PC-9 (cell line): ENCODE results near the gene TEX53. TPM values are rescaled to one million over a fixed set of nuclear protein-coding genes. Genes with fewer than 3 reads are reported as not detected.

Experiments
- BruUV-seq: library from RNA; stranded (reverse); fragments of 400-500 nt; replicated peaks from 2 replicates; lab custom pipeline; 2021; lab: Mats Ljungman, UMichigan
- CTCF ChIA-PET: fragments of 300-600 bp; sonication (Branson Sonifier 250); formaldehyde crosslinking; loops from one replicate; lab custom pipeline; 2022; ENCODE audit warnings: antibody characterized with exemption; lab: Charles Lee
- POLR2A ChIA-PET: fragments of 300-600 bp; sonication (Branson Sonifier 250); formaldehyde crosslinking; loops from one replicate; lab custom pipeline; 2022; ENCODE audit warnings: antibody characterized with exemption; ENCODE audit not compliant: unreplicated experiment; lab: Charles Lee
- DNase-seq, 2 experiments: peaks; one replicate each; pipeline versions ENCODE4 v3.0.0 to v3.0.0-alpha.2; 2015 to 2022; ENCODE audit warnings: mixed read lengths in 1 of 2
- H2AFZ ChIP-seq: fragments of 200-600 bp; sonication (generic); 2 replicates; pipeline ENCODE4 v1.8.1; 2017; ENCODE audit warnings: antibody characterized with exemption
- H3F3A ChIP-seq: fragments of 200-600 bp; sonication (generic); 2 replicates; pipeline ENCODE4 v1.8.1; 2017; ENCODE audit warnings: antibody characterized with exemption, mild to moderate bottlenecking, low read depth; ENCODE audit not compliant: insufficient read depth
- H3K27ac ChIP-seq: fragments of 200-600 bp; sonication (generic); 2 replicates; pipeline ENCODE4 v1.6.1; 2016; ENCODE audit warnings: mixed run types
- H3K27me3 ChIP-seq: fragments of 200-600 bp; sonication (generic); 2 replicates; pipeline ENCODE4 v1.6.1; 2016; ENCODE audit warnings: low read depth, mixed run types; ENCODE audit not compliant: insufficient read depth
- H3K36me3 ChIP-seq: fragments of 200-600 bp; sonication (generic); 2 replicates; pipeline ENCODE4 v1.6.1; 2016; ENCODE audit warnings: low read depth, mixed run types
- H3K4me1 ChIP-seq: fragments of 200-600 bp; sonication (generic); replicated peaks from 2 replicates; pipeline ENCODE4 v1.6.1; 2016; ENCODE audit warnings: mixed run types; ENCODE audit not compliant: insufficient read depth
- H3K4me2 ChIP-seq: fragments of 200-600 bp; sonication (generic); 2 replicates; pipeline ENCODE4 v1.6.1; 2017; ENCODE audit warnings: mixed run types
- H3K4me3 ChIP-seq: fragments of 200-600 bp; sonication (generic); 2 replicates; pipeline ENCODE4 v1.6.1; 2016; ENCODE audit warnings: mixed run types
- H3K79me2 ChIP-seq: fragments of 200-600 bp; sonication (generic); 2 replicates; pipeline ENCODE4 v1.6.1; 2017; ENCODE audit warnings: low read depth, mixed run types
- H3K9me2 ChIP-seq: fragments of 200-600 bp; sonication (generic); 2 replicates; pipeline ENCODE4 v1.8.1; 2017; ENCODE audit warnings: mild to moderate bottlenecking; ENCODE audit not compliant: insufficient read depth
- H3K9me3 ChIP-seq: fragments of 200-600 bp; sonication (generic); 2 replicates; pipeline ENCODE4 v1.8.1; 2016; ENCODE audit warnings: low read depth; ENCODE audit not compliant: insufficient read depth
- H4K20me1 ChIP-seq: fragments of 200-600 bp; sonication (generic); 2 replicates; pipeline ENCODE4 v1.8.1; 2017; ENCODE audit not compliant: insufficient read depth
- CTCF ChIP-seq: fragments of 200-600 bp; sonication (generic); conservative IDR thresholded peaks from 2 replicates; pipeline ENCODE4 v1.6.1; 2017; ENCODE audit warnings: mixed run types, antibody characterized with exemption, mild to moderate bottlenecking, moderate library complexity
- EZH2 ChIP-seq: fragments of 200-600 bp; sonication (generic); IDR thresholded peaks from 2 replicates; pipeline ENCODE4 v1.8.0; 2017; ENCODE audit warnings: antibody characterized with exemption, low read depth
- intact Hi-C: fragments of 100-400 bp; cut with micrococcal nuclease; formaldehyde crosslinking; loops from one replicate; pipeline ENCODE4 v1.10.0; 2022; ENCODE audit not compliant: unreplicated experiment
- total RNA-seq: library from RNA; stranded (reverse); gene quantifications from 2 replicates; pipeline ENCODE4 v1.2.3, GENCODE V29; 2021

Gene TEX53
- total RNA-seq, 1 experiment from 2014 or later = not detected

- DNase-seq = no peak
- no peak overlapping the region for H3K4me2 ChIP-seq
- H3F3A ChIP-seq = no peaks in the 10 kb centered on the region
- no peaks in the 10 kb centered on the region for H3K9me3 ChIP-seq
- H2AFZ ChIP-seq = no peak overlapping the region
- H3K9me2 ChIP-seq = no peaks in the 10 kb centered on the region
- intact Hi-C loops = no loop called here
- POLR2A ChIA-PET = no interaction called here
- no peak overlapping the region for H3K27ac ChIP-seq
- CTCF ChIA-PET = interaction anchor here (0.7 kb wide), 1 partner anchor 53 kb away, joined by 3 read pairs; no protein-coding TSS in a partner anchor
- H3K4me3 ChIP-seq = no peak overlapping the region
- no peaks in the 10 kb centered on the region for H3K4me1 ChIP-seq
- no peaks in the 10 kb centered on the region for H3K79me2 ChIP-seq
- TF ChIP-seq CTCF (no peak), EZH2 (no peak)
- no peaks in the 10 kb centered on the region; the same call in 1 of the 2 replicates for H3K36me3 ChIP-seq
- no peaks in the 10 kb centered on the region for H3K27me3 ChIP-seq
- no TSS peak for BruUV-seq
- H4K20me1 ChIP-seq = no peaks in the 10 kb centered on the region
Measured at GRCh38 chr9:114629563-114630090, 28.0 kb downstream of the TEX53 start.

- TF ChIP-seq EZH2 (no peak), CTCF (no peak)
- H3K4me2 ChIP-seq = no peak overlapping the region
- no peak for DNase-seq
- H4K20me1 ChIP-seq = no peaks in the 10 kb centered on the region
- no peaks in the 10 kb centered on the region for H3K27me3 ChIP-seq
- no peaks in the 10 kb centered on the region for H3F3A ChIP-seq
- BruUV-seq = no TSS peak
- H2AFZ ChIP-seq = no peak overlapping the region
- H3K9me3 ChIP-seq = no peaks in the 10 kb centered on the region
- H3K79me2 ChIP-seq = no peaks in the 10 kb centered on the region
- POLR2A ChIA-PET = no interaction called here
- intact Hi-C loops = no loop called here
- no peak overlapping the region for H3K4me3 ChIP-seq
- CTCF ChIA-PET = no interaction called here
- no peak overlapping the region for H3K27ac ChIP-seq
- H3K4me1 ChIP-seq = no peaks in the 10 kb centered on the region
- H3K36me3 ChIP-seq = no peaks in the 10 kb centered on the region; the same call in 1 of the 2 replicates
- H3K9me2 ChIP-seq = no peaks in the 10 kb centered on the region
Measured at GRCh38 chr9:114627553-114627952, 30.1 kb downstream of the TEX53 start.

GRCh38 chr9:114626415-114627020, 31.1 kb downstream of the TEX53 start:
- Histone ChIP-seq H3K4me1 (no peaks in the 10 kb centered on the region), H3F3A (no peaks in the 10 kb centered on the region), H3K9me2 (no peaks in the 10 kb centered on the region), H3K4me2 (no peak overlapping the region), H3K4me3 (no peak overlapping the region), H3K27me3 (no peaks in the 10 kb centered on the region), H2AFZ (no peak overlapping the region), H3K36me3 (no peaks in the 10 kb centered on the region), H3K9me3 (no peaks in the 10 kb centered on the region), H4K20me1 (no peaks in the 10 kb centered on the region), H3K27ac (no peak overlapping the region), H3K79me2 (no peaks in the 10 kb centered on the region)
- TF ChIP-seq CTCF (no peak), EZH2 (no peak)
- DNase-seq = no peak
- BruUV-seq = no TSS peak
- POLR2A ChIA-PET = no interaction called here
- intact Hi-C loops = no loop called here
- CTCF ChIA-PET = no interaction called here
